Pancreas (tissue), 10 donors: ENCODE results near the gene BTN1A1. TPM values are rescaled to one million over a fixed set of nuclear protein-coding genes. Genes with fewer than 3 reads are reported as not detected.

Experiments used
- ATAC-seq, 4 donors: fragments of 200-7000 bp; cut with Tn5 transposase; one replicate each; pipeline versions ENCODE4 v1.8.0 to v1.9.1; 2020; ENCODE audit warnings: mild to moderate bottlenecking in 4 of 4, moderate library complexity in 4 of 4
- DNase-seq, 6 donors: peaks; one replicate each; pipeline ENCODE4 v3.0.0-alpha.2; 2020
- FAIRE-seq: peaks from 2 replicates; lab custom pipeline; 2012; peaks lifted over from hg19 to GRCh38; lab: Jason Lieb, UNC
- H3K27ac ChIP-seq, 4 donors: fragments of 200-600 bp; sonication (generic); 1 replicate in 3 of 4; 2 replicates in 1 of 4; pipeline versions ENCODE4 v1.5.0 to v1.8.0; 2020
- H3K27me3 ChIP-seq, 4 donors: fragments of 200-600 bp; one replicate each; pipeline ENCODE4 v1.8.0; 2021
- H3K36me3 ChIP-seq, 3 donors: fragments of 200-600 bp; sonication (generic) in 1 of 3; one replicate each; pipeline versions ENCODE4 v1.5.0 to v1.8.0; 2020 to 2021
- H3K4me1 ChIP-seq, 3 donors: fragments of 200-600 bp; one replicate each; pipeline ENCODE4 v1.8.0; 2021
- H3K4me3 ChIP-seq, 4 donors: fragments of 200-600 bp; sonication (generic) in 2 of 4; one replicate each; pipeline versions ENCODE4 v1.5.0 to v1.8.0; 2020 to 2021
- H3K9me3 ChIP-seq, 4 donors: fragments of 200-600 bp; one replicate each; pipeline ENCODE4 v1.8.0; 2021
- WGBS, 2 donors: extraction: QIAGEN DNeasy Blood & Tissue Kit; methylation state at CpG; one replicate each; pipeline ENCODE4 v1.1.7; 2013; 5-methylcytosine and 5-hydroxymethylcytosine counted together
- intact Hi-C, 3 donors: fragments of 100-400 bp; cut with DNase I; formaldehyde crosslinking; loops; one replicate each; pipeline versions ENCODE4 v1.11.1 to v1.14.2; 2022
- polyA plus RNA-seq, 2 donors: library from polyadenylated mRNA; stranded (reverse); fragments of 200-250 nt; gene quantifications; one replicate each; pipeline ENCODE4 v1.2.3, GENCODE V29; 2013
- total RNA-seq, 6 donors: library from RNA; stranded (reverse); fragmentation: NEBNext Ultra II Directional in 4 of 6; extraction: Animal tissue kit (Norgen Biotek cat#: 25700) in 4 of 6; gene quantifications; one replicate each; pipeline versions ENCODE4 v1.2.1 to v1.2.4, GENCODE V29; 2021 to 2023
- TF ChIP-seq, protein P1 (sequence below), 4 donors: fragments of 200-600 bp; sonication (generic) in 3 of 4; IDR thresholded peaks; one replicate each; pipeline versions ENCODE4 v1.5.0 to v1.8.0; 2021; ENCODE audit warnings: antibody characterized with exemption in 4 of 4
- donor health status: healthy with polysubstance abuse.
- donor health status: DM: no; HTN: no; CAD: no; lungs with moderate emphysema.
- donor health status: DM: no; HTN: no; CAD: no.
- donor health status: control.
- donor health status: control.
- donor health status: Bipolar disorder and iron deficiency.
- donor health status: DM: yes; HTN: yes; CAD: no.
- donor health status: DM: no; HTN: no; CAD: no.
- donor health status: DM: no; HTN: no; CAD: no.
- donor health status: DM: yes; HTN: yes; CAD: no.

BTN1A1 gene
- total and polyA plus RNA-seq, 8 donors: not detected

DNA sequence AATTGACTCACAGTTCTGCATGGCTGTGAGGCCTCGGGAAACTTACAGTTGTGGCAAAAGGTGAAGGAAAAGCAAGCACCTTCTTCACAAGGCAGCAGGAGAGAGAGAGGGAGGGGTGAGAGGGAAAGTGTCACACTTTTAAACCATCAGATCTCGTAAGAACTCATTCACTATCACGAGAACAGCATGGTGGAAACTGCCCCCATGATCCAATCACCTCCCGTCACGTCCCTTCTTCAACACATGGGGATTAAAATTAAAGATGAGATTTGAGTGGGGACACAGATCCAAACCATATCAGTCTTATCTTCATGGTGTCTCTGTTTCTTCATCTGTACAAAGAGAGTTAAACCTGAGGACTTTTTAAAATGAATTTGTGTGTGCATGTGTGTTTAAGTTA, 13.7 kb upstream of the BTN1A1 start:
- TF ChIP-seq, protein P1, sequence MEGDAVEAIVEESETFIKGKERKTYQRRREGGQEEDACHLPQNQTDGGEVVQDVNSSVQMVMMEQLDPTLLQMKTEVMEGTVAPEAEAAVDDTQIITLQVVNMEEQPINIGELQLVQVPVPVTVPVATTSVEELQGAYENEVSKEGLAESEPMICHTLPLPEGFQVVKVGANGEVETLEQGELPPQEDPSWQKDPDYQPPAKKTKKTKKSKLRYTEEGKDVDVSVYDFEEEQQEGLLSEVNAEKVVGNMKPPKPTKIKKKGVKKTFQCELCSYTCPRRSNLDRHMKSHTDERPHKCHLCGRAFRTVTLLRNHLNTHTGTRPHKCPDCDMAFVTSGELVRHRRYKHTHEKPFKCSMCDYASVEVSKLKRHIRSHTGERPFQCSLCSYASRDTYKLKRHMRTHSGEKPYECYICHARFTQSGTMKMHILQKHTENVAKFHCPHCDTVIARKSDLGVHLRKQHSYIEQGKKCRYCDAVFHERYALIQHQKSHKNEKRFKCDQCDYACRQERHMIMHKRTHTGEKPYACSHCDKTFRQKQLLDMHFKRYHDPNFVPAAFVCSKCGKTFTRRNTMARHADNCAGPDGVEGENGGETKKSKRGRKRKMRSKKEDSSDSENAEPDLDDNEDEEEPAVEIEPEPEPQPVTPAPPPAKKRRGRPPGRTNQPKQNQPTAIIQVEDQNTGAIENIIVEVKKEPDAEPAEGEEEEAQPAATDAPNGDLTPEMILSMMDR (IDR thresholded peaks at IDR 0.05): no peak
- FAIRE-seq (no peak), ATAC-seq (no peak), DNase-seq (no peak)
- intact Hi-C loops: no loop called here
- Histone ChIP-seq H3K4me3 (no peak overlapping the region), H3K27me3 (no peaks in the 10 kb centered on the region), H3K9me3 (no peaks in the 10 kb centered on the region), H3K4me1 (no peaks in the 10 kb centered on the region), H3K27ac (no peak overlapping the region), H3K36me3 (no peaks in the 10 kb centered on the region)
- WGBS, 2 donors: 74 to 83% methylated on average over 5 of the region's 5 CpGs

DNA sequence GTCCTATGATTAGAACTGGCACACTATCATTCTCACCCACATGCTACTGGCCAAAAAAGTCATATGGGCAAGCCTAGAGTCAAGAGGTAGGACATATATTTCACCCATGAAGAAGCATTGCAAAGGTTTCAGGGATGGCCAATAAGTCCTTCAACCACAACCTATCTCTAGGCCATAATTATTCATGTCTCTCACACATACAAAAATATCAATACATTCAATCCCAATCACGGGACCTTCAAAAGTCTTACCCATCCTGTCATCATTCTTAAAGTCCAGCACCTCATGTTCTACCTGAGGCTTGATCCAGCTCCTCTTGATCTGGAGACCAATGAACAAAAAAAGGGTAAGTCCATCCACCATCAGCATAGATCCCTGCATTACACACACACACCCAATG, 12.6 kb upstream of the BTN1A1 start:
- intact Hi-C loops: no loop called here
- H3K9me3 ChIP-seq: no peaks in the 10 kb centered on the region
- no peak for FAIRE-seq

DNA sequence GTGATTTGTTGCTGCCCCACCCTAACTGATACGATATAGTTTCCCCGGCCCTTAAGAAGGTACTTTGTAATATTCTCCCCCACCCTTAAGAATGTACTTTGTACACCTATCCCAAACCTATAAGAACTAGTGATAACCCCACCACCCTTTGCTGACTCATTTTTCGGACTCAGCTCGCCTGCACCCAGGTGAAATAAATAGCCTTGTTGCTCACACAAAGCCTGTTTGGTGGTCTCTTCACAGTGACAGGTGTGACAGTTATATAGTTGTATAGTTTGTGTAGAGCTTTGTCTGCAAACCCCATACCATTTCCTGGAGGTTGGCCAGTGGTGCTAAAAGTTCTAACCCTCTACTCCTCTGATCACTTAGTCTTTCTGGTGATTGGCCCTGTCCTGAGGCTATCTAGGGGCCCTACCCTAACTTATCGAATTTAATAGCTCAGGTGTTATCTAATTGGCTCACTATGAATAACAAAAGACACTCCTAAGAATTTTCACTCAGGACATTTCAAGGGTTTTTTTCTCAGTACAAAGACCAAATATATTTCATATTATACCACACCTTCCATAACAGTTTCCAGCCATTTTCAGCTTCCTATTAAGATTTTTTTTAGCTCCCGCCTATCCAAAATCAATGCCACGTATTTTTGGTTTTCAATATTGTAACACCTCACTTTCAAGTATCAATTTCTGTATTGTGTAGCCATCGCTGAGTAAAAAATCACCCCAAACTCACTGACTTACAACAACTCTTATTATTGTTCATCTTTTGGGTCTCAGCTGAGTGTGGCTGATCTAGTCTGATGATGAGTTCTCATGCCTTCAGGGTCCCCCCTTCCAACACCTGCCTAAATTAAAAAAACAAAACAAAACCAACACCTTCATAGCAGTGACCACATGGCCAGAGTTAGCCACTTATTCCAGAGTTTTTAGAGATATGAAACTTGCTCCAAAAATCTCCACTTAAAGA, 9.8 kb upstream of the BTN1A1 start:
- no peak for DNase-seq
- intact Hi-C loops: no loop called here
- H3K36me3 ChIP-seq: no peaks in the 10 kb centered on the region
- no peak for ATAC-seq
- no peaks in the 10 kb centered on the region for H3K4me1 ChIP-seq
- FAIRE-seq: no peak
- no peak overlapping the region for H3K27ac ChIP-seq
- no peaks in the 10 kb centered on the region for H3K27me3 ChIP-seq
- no peaks in the 10 kb centered on the region for H3K9me3 ChIP-seq
- TF ChIP-seq, protein P1 (IDR thresholded peaks at IDR 0.05): no peak
- no peak overlapping the region for H3K4me3 ChIP-seq
- 72 to 83% methylated on average over 8 of the region's 8 CpGs for WGBS, 2 donors

More for the DNA sequence above, 12.6 kb upstream of the BTN1A1 start:
- no peaks in the 10 kb centered on the region for H3K27me3 ChIP-seq
- TF ChIP-seq, protein P1 (IDR thresholded peaks at IDR 0.05): no peak
- H3K36me3 ChIP-seq: no peaks in the 10 kb centered on the region
- no peak overlapping the region for H3K4me3 ChIP-seq
- ATAC-seq: no peak
- H3K4me1 ChIP-seq: no peaks in the 10 kb centered on the region
- no peak for DNase-seq
- WGBS, 2 donors: 88 to 92% methylated on average over 1 of the region's 1 CpG
- no peak overlapping the region for H3K27ac ChIP-seq

DNA sequence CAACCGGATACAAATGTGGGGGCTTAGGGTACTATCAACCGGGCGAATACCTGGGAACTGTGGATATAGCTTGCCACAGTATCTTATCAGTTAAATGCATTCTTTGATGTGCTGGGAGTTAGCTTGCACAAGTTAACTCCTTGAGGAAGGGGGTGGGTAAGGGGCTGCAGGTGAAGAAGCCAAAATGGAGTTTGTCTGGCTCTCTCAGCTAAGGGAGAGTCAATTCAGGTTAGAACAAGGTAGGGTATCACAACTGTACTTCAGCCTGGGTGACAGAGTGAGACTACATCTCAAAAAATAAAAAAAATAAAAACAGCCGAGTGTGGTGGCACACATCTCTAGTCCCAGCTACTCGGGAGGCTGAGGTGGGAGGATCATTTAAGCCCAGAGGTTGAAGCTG, 8.5 kb upstream of the BTN1A1 start:
- H3K9me3 ChIP-seq: no peaks in the 10 kb centered on the region
- DNase-seq (no peak), ATAC-seq (no peak), FAIRE-seq (no peak)
- no peaks in the 10 kb centered on the region for H3K27me3 ChIP-seq
- no peak overlapping the region for H3K4me3 ChIP-seq
- TF ChIP-seq, protein P1 (IDR thresholded peaks at IDR 0.05): no peak
- 63 to 72% methylated on average over 5 of the region's 5 CpGs for WGBS, 2 donors
- no peaks in the 10 kb centered on the region for H3K36me3 ChIP-seq
- no peaks in the 10 kb centered on the region for H3K4me1 ChIP-seq
- H3K27ac ChIP-seq: no peak overlapping the region
- intact Hi-C loops: no loop called here

DNA sequence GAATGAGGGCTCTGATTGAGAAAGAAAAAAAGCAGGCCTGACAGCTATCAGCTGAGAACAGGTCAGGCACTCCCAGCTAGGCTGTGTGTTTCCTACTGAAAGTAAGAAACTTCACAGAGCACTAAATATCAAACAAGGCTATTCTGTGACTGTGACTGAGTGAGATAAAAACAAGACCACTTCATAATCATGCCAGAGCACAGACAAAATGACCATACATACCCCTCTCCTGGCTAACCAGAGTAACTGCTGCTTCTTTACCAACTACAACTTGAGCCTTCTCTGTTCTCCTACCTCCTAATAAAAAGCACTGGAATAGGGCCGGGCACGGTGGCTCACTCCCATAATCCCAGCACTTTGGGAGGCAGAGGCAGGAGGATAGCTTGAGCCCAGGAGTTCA, 6.8 kb upstream of the BTN1A1 start:
- ATAC-seq (no peak), DNase-seq (no peak), FAIRE-seq (no peak)
- 90 to 96% methylated on average over 2 of the region's 2 CpGs for WGBS, 2 donors
- intact Hi-C loops: no loop called here
- TF ChIP-seq, protein P1 (IDR thresholded peaks at IDR 0.05): no peak
- no peaks in the 10 kb centered on the region for H3K27me3 ChIP-seq
- H3K27ac ChIP-seq: no peak overlapping the region
- H3K4me1 ChIP-seq: no peaks in the 10 kb centered on the region
- no peak overlapping the region for H3K4me3 ChIP-seq
- no peaks in the 10 kb centered on the region for H3K36me3 ChIP-seq
- no peaks in the 10 kb centered on the region for H3K9me3 ChIP-seq
